Stimulated activated CD8-positive, alpha-beta memory T cell treated with anti-CD3 and anti-CD28 coated beads, Interleukin-4, amount 100 ng/mL, for 1 hour (primary cell): ENCODE measurements around the gene IGFL2.
"Not testable (repeated sequence)": the region's sequence is repeated elsewhere in the genome, so short reads cannot be mapped to it uniquely, and the experiment has no call there.

Source experiments
- DNase-seq, 2 donors: peaks; one replicate each; pipeline ENCODE4 v3.0.0-alpha.2; 2020; ENCODE audit warnings: low read depth in 2 of 2, low spot score in 1 of 2

The IGFL2 gene

GRCh38 chr19:46186717-46187101, 38.7 kb downstream of the IGFL2 start:
- no peak for DNase-seq

DNA sequence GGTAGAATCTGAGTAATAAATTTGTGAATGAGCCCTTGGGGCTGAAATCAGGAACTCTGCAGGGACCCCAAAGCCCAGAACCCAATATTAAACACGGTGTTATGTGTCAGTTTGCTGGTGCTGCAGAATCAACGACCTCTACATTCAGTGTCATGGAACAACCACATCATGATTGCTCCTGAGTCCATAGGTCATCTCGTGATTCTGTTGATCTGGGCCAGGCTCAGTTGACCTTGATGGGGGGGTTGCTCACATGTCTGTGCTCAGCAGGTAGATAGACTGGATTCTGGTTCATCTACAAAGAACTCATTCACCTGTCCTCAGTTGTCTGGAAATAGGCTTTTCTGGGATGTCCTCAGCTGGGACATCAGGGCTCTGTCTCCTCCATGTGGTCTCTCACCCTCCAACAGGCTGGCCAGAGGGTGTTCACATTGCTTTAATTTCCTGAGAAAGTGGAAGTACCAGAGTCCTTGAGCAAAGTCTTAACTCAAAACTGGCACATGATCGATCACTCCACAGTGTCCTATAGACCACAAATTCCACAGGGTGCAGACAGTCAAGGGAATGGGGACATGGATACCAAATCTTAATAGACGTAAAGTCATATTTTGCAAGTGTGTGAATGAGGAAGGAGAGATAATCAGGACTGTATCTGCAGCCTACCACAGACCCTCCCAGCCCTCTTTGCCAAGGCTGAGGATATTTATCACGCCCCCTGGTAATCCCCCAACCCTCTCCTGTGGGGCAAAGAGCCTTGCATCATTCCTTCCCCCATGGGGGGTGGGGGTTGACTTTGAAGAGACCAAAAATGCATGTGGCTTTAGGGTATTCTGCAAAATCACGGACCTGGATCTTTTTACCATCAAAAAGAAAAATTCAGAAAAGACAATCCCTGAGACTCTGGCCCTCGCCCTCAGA, 42.2 kb downstream of the IGFL2 start:
- no peak for DNase-seq

DNA sequence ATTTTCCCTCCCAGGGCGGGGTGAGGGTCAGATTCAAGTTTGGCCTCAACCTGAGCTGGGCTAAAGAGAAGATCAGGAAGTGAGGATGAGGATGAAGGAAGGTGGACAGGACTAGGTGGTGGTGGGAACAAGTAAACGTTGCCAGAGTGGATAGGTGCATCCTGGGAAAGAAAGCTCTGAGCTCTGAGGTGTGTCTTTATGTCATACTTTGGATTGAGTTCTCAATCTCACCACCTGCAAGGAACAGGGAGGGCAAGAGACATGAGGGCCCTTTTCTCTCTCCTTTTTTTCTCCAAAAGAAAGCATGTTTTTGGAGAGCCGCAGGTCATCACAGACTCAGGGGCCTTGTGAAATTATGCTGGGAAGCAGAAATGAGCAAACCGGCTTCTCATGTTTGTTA, 43.3 kb downstream of the IGFL2 start:
- DNase-seq: no peak

DNA sequence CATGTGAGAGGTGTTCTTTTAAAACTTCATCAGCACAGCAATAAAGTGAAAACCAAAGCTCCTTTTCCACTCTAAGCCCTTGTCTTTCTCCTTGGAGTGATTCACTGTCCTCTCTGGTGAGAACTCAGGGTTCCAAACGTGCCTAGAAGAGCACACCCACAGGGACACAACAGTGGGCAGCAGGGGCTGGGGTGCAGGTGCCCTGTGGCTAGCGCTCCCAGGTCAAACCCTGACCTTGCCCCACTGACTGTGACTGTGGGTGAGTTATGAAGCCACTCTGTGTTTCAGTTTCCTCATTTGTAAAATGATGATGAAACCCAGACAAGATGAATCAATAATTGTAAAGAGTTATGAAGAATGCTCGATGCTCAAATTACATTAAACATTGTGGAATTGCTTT, 43.9 kb downstream of the IGFL2 start:
- no peak for DNase-seq

- DNase-seq: not testable (repeated sequence)
Measured at GRCh38 chr19:46192626-46192991, 44.6 kb downstream of the IGFL2 start.

DNA sequence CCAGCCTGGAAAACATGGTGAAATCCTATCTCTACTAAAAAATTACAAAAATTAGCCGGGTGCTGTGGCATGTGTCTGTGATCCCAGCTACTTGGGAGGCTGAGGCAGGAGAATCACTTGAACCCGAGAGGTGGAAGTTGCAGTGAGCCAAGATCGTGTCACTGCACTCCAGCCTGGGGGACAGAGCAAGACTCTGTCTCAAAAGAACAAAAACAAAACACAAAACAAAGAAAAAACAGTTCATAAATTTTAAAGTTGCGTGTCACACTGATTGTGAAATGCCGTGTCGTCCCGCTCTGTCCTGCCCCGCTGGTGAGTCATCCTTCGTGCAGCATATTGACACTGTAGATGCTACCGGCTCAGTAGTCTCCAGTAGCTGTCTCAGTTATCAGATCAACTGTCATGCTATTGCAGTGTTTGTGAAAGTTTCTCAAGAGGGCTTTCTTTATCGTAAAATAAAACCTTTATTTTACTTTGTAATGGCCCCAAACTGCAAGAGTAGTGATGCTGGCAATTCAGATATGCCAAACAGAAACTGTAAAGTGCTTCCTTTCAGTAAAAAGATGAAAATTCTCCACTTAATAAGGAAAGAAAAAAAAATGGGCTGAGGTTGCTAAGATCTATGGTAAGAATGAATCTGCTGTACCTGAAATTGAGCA, 45.1 kb downstream of the IGFL2 start:
- DNase-seq: no peak

DNA sequence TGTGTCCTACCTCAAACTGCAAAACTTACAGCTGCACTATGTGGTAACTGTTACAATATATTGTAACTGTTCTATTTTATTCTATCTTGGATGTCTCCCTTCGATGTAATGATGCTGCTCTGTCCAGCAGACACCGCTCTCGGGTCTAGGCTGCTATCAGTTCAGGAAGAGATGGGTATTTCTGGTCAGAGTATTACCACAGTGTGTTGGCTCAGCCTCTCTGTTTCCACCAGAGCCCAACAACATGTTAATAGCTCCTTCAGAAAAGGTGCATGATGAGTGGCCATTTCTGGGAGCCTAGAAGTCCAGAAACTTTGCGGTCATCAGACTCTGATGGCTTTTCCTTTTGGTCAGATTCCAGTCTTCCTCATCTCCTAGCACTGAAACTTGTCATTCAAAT, 45.6 kb downstream of the IGFL2 start:
- no peak for DNase-seq

DNA sequence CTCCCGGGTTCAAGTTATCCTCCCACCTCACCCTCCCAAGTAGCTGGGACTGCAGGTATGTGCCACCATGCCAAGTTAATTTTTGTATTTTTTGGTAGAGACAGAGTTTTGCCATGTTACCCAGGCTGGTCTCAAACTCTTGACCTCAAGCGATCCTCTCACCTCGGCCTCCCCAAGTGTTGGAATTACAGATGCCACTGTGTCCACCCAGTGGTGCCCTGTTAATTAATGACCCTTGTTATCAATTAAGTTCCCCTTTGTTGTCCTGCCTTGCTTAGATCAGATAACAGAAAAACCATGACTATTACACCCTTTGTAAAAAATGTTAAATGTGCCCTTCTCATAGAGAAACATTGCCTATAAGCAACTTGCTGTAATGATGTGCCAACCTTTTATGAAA, 47.1 kb downstream of the IGFL2 start:
- no peak for DNase-seq

- DNase-seq: not testable (repeated sequence)
Measured at GRCh38 chr19:46195919-46196318, 47.9 kb downstream of the IGFL2 start.

DNA sequence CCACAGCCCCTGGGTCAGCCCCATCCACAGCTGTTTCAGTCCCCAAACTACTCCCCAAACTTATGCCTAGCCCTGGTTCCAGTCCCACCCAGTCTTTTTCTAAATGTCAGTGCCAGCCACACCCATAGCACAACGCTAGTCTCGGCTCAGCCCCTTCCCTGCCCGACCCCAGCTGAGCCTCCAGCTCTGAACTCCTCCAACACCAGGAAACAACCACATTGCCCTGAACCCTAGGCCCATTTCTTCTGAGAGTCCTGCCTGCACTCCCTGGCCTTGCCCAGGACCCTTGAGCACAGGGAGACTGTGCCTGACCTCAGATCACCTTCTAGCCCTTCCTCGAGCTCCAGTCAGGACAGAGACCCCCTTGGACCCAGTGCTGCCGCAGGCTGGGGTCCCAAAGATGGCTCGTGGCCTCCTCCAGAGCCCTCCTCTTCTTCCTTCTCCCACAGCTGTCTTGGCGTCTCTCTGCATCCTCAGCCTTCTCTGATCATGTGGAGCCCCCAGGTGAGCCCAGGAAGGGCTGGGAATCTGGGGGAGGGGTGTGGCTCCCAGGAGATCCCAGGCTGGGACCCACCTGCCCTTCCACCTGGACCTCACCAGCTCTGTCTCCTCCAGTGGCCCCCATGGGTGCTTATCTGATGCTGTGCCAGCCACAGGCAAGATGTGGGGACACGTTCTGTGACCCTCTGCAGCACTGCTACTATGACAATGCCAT, 48.5 kb downstream of the IGFL2 start:
- no peak for DNase-seq

- no peak for DNase-seq
Measured at GRCh38 chr19:46197314-46198070, 49.5 kb downstream of the IGFL2 start.

DNA sequence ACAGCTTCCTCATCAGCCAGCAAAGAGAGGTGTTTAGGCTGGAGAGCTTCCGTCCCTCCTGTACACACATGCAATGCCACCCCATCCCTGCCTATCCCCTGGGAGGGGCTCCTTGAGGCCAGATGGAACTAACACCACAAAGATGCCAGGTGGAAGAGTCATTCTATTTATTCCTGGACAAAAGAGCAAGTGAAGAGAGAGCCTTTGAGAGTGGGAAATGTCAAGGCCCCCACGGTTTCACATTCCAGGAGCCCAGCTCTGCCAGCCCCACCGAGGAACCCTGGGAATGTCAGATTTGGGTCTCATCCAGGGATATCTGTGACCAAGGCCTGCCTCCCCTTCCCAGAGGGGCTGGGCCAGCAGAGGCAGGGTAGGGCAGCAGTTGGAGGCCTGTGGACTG, 50.7 kb downstream of the IGFL2 start:
- no peak for DNase-seq

DNA sequence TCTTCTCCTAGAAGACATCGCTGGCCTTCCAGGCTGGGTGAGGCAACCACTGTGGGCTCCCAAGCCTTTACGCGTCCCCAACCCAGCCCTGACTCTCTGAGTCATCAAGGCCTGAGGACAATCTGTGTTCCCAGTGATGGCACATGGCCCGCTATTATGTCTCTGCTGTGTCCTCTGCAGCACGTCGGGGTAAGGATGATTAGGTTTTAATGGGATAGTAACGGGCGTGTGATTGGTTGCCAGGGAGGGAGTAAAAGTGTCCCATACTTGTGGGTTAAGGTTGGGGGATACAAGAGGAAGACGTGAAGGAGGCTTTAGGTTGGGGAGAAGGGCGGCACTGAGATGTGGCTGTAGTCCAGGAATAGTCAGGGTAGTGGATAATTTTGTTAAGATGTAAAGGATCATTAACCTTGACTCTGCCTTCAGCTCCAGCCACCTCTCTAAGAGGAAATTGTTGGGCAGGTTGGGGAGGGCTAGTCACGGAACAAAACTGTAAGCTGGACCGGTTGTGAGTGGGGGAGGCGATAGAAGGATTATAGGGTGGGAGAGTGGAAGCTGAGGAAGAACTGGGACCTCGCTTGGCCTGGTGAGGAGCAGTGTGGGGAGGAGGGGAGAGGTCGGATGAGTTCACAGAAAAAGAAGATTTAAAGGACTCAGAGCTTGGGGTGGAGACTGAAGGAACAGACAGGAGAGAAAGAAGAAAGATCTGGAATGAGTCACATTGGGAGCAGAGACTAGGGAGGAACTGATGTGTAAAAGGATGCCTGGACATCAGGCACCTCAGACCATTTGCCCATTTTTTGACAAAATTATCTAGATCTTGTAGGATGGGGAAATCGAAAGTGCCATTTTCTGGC, 53.6 kb downstream of the IGFL2 start:
- DNase-seq: no peak

GRCh38 chr19:46202426-46202825, 54.4 kb downstream of the IGFL2 start:
- DNase-seq: no peak

- no peak for DNase-seq
Measured at GRCh38 chr19:46202872-46203860, 55.1 kb downstream of the IGFL2 start.

DNA sequence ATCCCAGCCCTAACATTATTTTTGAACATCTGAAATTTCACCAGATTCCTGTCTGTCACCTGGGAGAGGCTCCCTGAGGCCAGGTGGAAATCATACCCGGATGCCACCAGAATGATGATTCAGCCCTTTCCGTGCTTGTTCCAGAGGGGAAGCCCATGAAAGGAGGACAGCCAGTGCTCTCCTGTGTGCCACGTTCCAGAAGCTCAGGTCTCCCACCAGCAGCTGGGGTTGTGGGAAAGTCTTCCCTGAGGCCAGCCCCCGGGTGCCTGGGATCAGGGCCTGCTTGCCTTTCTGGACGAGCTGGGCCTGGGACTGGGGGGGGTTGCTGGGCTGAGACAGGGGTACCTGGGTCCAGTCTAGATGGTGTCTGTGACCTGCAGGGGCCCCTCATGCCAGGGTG, 56.0 kb downstream of the IGFL2 start:
- DNase-seq: no peak

- DNase-seq: no peak
Measured at GRCh38 chr19:46205183-46205984, 57.3 kb downstream of the IGFL2 start.

- DNase-seq: no peak
Measured at GRCh38 chr19:46206176-46206575, 58.1 kb downstream of the IGFL2 start.
